Body of pancreas (tissue), 4 donors: ENCODE data around the gene ZFAND3. TPM values are rescaled to one million over a fixed set of nuclear protein-coding genes. Genes with fewer than 3 reads are reported as not detected.

Source experiments
- ATAC-seq: fragments of 150-250 bp; one replicate; pipeline ENCODE4 v1.9.1; 2016
- DNase-seq, 4 donors: peaks; one replicate each; pipeline ENCODE4 v3.0.0-alpha.2; 2019
- H3K27ac ChIP-seq, 4 donors: fragments of 200-600 bp; sonication (generic); 1 replicate in 3 of 4; 2 replicates in 1 of 4; pipeline versions ENCODE4 v1.5.1 to v1.6.1; 2016 to 2019; ENCODE audit warnings: mild to moderate bottlenecking in 1 of 4, mixed read lengths in 1 of 4, moderate library complexity in 1 of 4
- H3K27me3 ChIP-seq, 2 donors: fragments of 200-600 bp; sonication (generic); one replicate each; pipeline ENCODE4 v1.6.0; 2016; ENCODE audit warnings: mild to moderate bottlenecking in 1 of 2
- H3K36me3 ChIP-seq, 2 donors: fragments of 200-600 bp; sonication (generic); replicated peaks in 1 of 2; 2 replicates each; pipeline ENCODE4 v1.5.1; 2016; ENCODE audit warnings: low read depth in 2 of 2; ENCODE audit not compliant: insufficient read depth in 1 of 2
- H3K4me1 ChIP-seq: fragments of 200-600 bp; sonication (generic); one replicate; pipeline ENCODE4 v1.6.0; 2016
- H3K4me3 ChIP-seq, 2 donors: fragments of 200-600 bp; sonication (generic); 1 replicate in 1 of 2; 2 replicates in 1 of 2; pipeline ENCODE4 v1.5.1; 2016 to 2019
- H3K9me3 ChIP-seq, 3 donors: fragments of 200-600 bp; sonication (generic); 1 replicate in 2 of 3; 2 replicates in 1 of 3; pipeline ENCODE4 v1.5.1; 2016
- POLR2A ChIP-seq, 3 donors: fragments of 450-650 bp; IDR thresholded peaks; one replicate each; pipeline ENCODE4 v1.6.1; 2016; ENCODE audit warnings: antibody characterized with exemption in 3 of 3, mild to moderate bottlenecking in 2 of 3
- WGBS, 2 donors: methylation state at CpG; one replicate each; pipeline ENCODE4 v1.1.5; 2017; 5-methylcytosine and 5-hydroxymethylcytosine counted together
- intact Hi-C: fragments of 100-400 bp; cut with DNase I; formaldehyde crosslinking; loops from one replicate; pipeline ENCODE4 v1.15.1; 2023
- total RNA-seq, 2 donors: library from RNA; depleted of rRNA; stranded (reverse); fragments of >200 nt; gene quantifications; one replicate each; pipeline ENCODE4 v1.1.0, GENCODE V29; 2016
- TF ChIP-seq, protein P1 (sequence below), 7 experiments: fragments of 450-650 bp in 4 of 7; fragments of 200-600 bp in 3 of 7; sonication (generic) in 3 of 7; IDR thresholded peaks; one replicate each; pipeline ENCODE4 v1.5.1; 2016 to 2019; ENCODE audit warnings: antibody characterized with exemption in 7 of 7

ZFAND3 gene
- total RNA-seq, 2 donors from 2014 or later: 20.8 to 27.0 TPM

DNA sequence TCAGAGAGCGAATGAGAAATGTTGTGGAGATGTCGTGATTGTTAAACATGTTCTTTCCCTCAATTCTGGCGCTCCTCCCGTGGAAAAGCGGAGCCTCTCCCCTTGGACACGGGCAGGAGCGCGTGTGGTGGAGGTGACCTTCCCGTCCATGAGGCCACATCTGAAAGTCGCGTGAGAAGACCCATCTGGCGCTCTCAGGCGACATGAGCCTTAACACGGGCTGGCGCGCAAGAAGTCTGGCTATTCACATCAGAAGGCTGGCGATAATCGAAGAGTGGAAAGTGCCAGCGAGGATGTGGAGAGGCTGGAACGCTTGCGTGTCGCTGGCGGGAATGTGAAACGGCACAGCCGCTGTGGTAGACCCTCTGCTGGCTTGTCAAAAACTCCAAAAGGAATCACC lies 341.3 kb downstream of the ZFAND3 start:
- ATAC-seq (no peak), DNase-seq (no peak)
- Histone ChIP-seq H3K27ac (no peak overlapping the region), H3K9me3 (no peaks in the 10 kb centered on the region), H3K4me3 (no peak overlapping the region), H3K36me3 (no peaks in the 10 kb centered on the region), H3K27me3 (no peaks in the 10 kb centered on the region), H3K4me1 (peaks cover 10% of the 10 kb centered on the region)
- TF ChIP-seq, protein P1, sequence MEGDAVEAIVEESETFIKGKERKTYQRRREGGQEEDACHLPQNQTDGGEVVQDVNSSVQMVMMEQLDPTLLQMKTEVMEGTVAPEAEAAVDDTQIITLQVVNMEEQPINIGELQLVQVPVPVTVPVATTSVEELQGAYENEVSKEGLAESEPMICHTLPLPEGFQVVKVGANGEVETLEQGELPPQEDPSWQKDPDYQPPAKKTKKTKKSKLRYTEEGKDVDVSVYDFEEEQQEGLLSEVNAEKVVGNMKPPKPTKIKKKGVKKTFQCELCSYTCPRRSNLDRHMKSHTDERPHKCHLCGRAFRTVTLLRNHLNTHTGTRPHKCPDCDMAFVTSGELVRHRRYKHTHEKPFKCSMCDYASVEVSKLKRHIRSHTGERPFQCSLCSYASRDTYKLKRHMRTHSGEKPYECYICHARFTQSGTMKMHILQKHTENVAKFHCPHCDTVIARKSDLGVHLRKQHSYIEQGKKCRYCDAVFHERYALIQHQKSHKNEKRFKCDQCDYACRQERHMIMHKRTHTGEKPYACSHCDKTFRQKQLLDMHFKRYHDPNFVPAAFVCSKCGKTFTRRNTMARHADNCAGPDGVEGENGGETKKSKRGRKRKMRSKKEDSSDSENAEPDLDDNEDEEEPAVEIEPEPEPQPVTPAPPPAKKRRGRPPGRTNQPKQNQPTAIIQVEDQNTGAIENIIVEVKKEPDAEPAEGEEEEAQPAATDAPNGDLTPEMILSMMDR (IDR thresholded peaks at IDR 0.05): no peak
- no peak for TF ChIP-seq POLR2A (IDR thresholded peaks at IDR 0.05)
- intact Hi-C loops: no loop called here
- 97% methylated on average over 25 of the region's 25 CpGs for WGBS, 2 donors

DNA sequence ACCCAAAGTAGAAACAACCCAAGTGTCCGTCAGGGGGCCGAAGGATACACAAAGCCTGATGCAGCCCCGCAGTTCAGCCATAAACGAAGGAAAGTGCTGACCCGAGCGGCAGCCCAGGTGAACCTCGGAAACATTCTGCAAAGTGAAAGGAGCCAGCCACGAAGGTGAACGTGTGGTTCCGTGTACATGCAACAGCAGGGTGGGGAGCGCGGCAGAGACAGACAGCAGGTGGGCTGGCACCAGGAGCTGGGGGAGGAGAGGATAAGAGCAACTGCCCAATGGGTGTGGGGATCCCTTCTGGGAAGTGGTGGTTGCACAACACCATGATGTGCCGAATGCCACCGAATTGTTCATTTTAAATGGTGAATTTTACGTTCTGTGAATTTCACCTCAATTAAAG lies 341.8 kb downstream of the ZFAND3 start:
- WGBS, 2 donors: 95 to 97% methylated on average over 15 of the region's 15 CpGs
- Histone ChIP-seq H3K9me3 (no peaks in the 10 kb centered on the region), H3K27me3 (no peaks in the 10 kb centered on the region), H3K4me3 (no peak overlapping the region), H3K27ac (no peak overlapping the region), H3K4me1 (peaks cover 10% of the 10 kb centered on the region), H3K36me3 (no peaks in the 10 kb centered on the region)
- ATAC-seq (no peak), DNase-seq (no peak)
- TF ChIP-seq, protein P1 (IDR thresholded peaks at IDR 0.05): no peak
- no peak for TF ChIP-seq POLR2A (IDR thresholded peaks at IDR 0.05)
- intact Hi-C loops: no loop called here

DNA sequence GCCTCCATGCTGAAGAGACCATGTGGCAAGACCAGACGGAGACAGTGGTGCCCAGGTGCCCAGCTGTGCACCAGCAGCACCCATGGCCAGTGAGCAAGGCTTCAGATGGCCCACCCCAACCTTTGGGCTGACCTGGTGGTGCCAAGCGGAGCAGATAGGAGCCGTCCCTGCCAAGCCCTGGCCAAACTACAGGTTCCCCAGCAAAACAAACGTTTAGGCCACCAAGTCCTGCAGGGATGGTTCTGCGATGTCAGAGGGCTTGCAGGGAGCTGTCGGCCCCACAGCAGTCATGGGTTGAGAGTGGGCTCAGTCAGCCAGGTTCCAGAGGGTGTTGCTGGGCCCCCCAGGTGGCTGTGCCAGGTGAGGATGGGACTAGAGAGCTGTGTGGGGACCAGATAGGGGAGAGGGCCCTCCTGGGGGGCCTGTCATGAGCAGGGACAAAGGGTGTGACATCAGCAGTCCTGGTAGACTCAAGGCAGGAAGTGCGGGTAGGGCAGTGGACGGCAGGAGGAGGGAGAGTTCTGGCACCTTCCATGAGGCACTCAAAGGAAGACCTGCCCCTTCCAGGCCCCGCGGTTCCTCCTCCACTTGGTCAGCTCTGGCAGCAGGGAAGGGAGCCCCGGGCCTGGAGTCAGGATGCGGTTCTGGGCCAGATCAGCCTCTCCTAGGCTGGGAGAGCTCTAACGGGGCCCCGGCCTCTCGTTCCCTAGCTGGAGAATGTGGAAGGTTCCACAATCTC lies 342.4 kb downstream of the ZFAND3 start:
- Histone ChIP-seq H3K9me3 (no peaks in the 10 kb centered on the region), H3K36me3 (no peaks in the 10 kb centered on the region), H3K27ac (no peak overlapping the region), H3K4me1 (peaks cover 10% of the 10 kb centered on the region), H3K4me3 (no peak overlapping the region), H3K27me3 (no peaks in the 10 kb centered on the region)
- WGBS, 2 donors: 87% methylated on average over 13 to 15 of the region's 15 CpGs
- ATAC-seq (no peak), DNase-seq (no peak)
- TF ChIP-seq, protein P1 (IDR thresholded peaks at IDR 0.05): no peak
- no peak for TF ChIP-seq POLR2A (IDR thresholded peaks at IDR 0.05)
- intact Hi-C loops: no loop called here

DNA sequence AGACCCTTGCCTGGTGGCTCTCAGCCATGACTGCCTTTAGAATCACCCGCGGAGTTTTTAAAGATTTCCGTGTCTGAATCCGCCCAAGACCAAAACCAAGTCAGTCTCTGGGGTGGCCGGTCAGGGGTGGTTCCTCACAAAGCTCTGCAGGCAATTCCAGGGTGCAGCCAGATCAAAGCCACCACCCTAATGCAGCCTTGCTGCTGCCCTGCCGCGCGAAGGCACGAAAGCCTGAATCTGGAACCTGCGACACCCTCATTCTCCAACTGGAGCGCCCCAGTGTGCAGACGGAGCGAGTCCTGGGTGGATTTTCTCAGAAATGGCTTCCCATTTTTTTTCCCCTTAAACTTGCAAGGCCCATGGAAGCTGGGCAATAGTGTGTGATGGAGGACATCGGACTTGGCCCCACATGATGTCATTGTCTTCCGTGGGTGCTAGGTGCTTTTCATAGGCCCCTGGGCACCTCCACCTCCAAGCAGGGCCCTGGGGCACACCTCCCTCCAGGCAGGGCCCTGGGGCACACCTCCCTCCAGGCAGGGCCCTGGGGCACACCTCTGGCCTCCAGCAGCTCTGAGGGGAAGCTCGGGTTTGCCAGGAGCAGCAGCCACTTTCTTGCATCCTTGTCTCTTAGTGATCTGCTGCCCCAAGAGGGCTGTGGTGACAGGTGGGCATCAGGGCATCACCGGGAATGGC lies 343.1 kb downstream of the ZFAND3 start:
- TF ChIP-seq POLR2A (IDR thresholded peaks at IDR 0.05): no peak
- TF ChIP-seq, protein P1 (IDR thresholded peaks at IDR 0.05): no peak
- intact Hi-C loops: no loop called here
- Histone ChIP-seq H3K27ac (no peak overlapping the region), H3K36me3 (no peaks in the 10 kb centered on the region), H3K4me3 (no peak overlapping the region), H3K9me3 (no peaks in the 10 kb centered on the region), H3K4me1 (peaks cover 10% of the 10 kb centered on the region), H3K27me3 (no peaks in the 10 kb centered on the region)
- DNase-seq: no peak
- WGBS, 2 donors: 96 to 98% methylated on average over 17 of the region's 17 CpGs
- no peak for ATAC-seq
